Measurements from ENCODE around the gene BIN1. TPM values are rescaled to one million over a fixed set of nuclear protein-coding genes. Genes with fewer than 3 reads are reported as not detected.

The BIN1 gene
- total and polyA plus RNA-seq, 4 experiments from 2014 or later: 99.4 to 163 (median 122) TPM

GRCh38 chr2:127008265-127009015 is 98.5 kb downstream of the BIN1 start:
- intact Hi-C loops (cut with micrococcal nuclease): no loop called here
- no peak for DNase-seq
- CTCF ChIA-PET (ENCODE audit: partially characterized antibody): interaction anchor here (1.0 kb wide), 1 partner anchor 37 kb away, joined by 3 read pairs; no protein-coding TSS in a partner anchor

GRCh38 chr2:127007652-127008051 is 99.3 kb downstream of the BIN1 start:
- H3K4me1 Mint-ChIP-seq: no peaks in the 10 kb centered on the region
- H3K9me3 ChIP-seq (ENCODE audit: control insufficient read depth in 1 of 2, low read length in 2 of 2): no peaks in the 10 kb centered on the region
- POLR2A ChIA-PET (ENCODE audit: partially characterized antibody): no interaction called here
- no peak overlapping the region for H3K27ac ChIP-seq (ENCODE audit: low read depth, low read length)
- CTCF ChIA-PET (ENCODE audit: partially characterized antibody): no interaction called here
- intact Hi-C loops (cut with micrococcal nuclease): no loop called here
- H3K27ac Mint-ChIP-seq: no peak overlapping the region
- H3K27me3 Mint-ChIP-seq: peaks cover 16 to 25% of the 10 kb centered on the region in 2 donors
- no peaks in the 10 kb centered on the region for H3K4me1 ChIP-seq (ENCODE audit: insufficient read depth, low read length)
- H3K4me3 ChIP-seq (ENCODE audit: low read length in 2 of 2): no peak overlapping the region
- no peak overlapping the region for H3K4me3 Mint-ChIP-seq
- H3K36me3 Mint-ChIP-seq: no peaks in the 10 kb centered on the region
- no peak for DNase-seq
- H3K27me3 ChIP-seq (ENCODE audit: insufficient read depth, low read length): no peaks in the 10 kb centered on the region
- H3K9me3 Mint-ChIP-seq: peaks cover 0 to 4% (median 0%) of the 10 kb centered on the region in 8 donors
- H3K36me3 ChIP-seq (ENCODE audit: insufficient read depth, low read length): no peaks in the 10 kb centered on the region

More at GRCh38 chr2:127008265-127009015, 98.5 kb downstream of the BIN1 start:
- POLR2A ChIA-PET (ENCODE audit: partially characterized antibody): no interaction called here
- Mint-ChIP-seq H3K4me1 (no peaks in the 10 kb centered on the region), H3K27me3 (peaks cover 20 to 28% of the 10 kb centered on the region in 2 donors), H3K36me3 (no peaks in the 10 kb centered on the region), H3K27ac (no peak overlapping the region), H3K4me3 (no peak overlapping the region), H3K9me3 (peaks cover 0 to 4% (median 0%) of the 10 kb centered on the region in 8 donors)
- Histone ChIP-seq H3K36me3 (ENCODE audit: insufficient read depth, low read length) (no peaks in the 10 kb centered on the region), H3K27ac (ENCODE audit: low read depth, low read length) (no peak overlapping the region), H3K4me1 (ENCODE audit: insufficient read depth, low read length) (no peaks in the 10 kb centered on the region), H3K4me3 (ENCODE audit: low read length in 2 of 2) (no peak overlapping the region), H3K27me3 (ENCODE audit: insufficient read depth, low read length) (no peaks in the 10 kb centered on the region), H3K9me3 (ENCODE audit: control insufficient read depth in 1 of 2, low read length in 2 of 2) (no peaks in the 10 kb centered on the region)

GRCh38 chr2:127006962-127007361 is 100.0 kb downstream of the BIN1 start:
- Mint-ChIP-seq H3K4me1 (no peaks in the 10 kb centered on the region), H3K27me3 (peaks cover 14 to 25% of the 10 kb centered on the region in 2 donors), H3K27ac (no peak overlapping the region), H3K9me3 (peaks cover 0 to 4% (median 0%) of the 10 kb centered on the region in 8 donors), H3K4me3 (no peak overlapping the region), H3K36me3 (no peaks in the 10 kb centered on the region)
- no peaks in the 10 kb centered on the region for H3K27me3 ChIP-seq (ENCODE audit: insufficient read depth, low read length)
- intact Hi-C loops (cut with micrococcal nuclease): no loop called here
- ChIA-PET CTCF (ENCODE audit: partially characterized antibody) (no interaction called here), POLR2A (ENCODE audit: partially characterized antibody) (no interaction called here)
- H3K9me3 ChIP-seq (ENCODE audit: control insufficient read depth in 1 of 2, low read length in 2 of 2): no peaks in the 10 kb centered on the region
- no peaks in the 10 kb centered on the region for H3K36me3 ChIP-seq (ENCODE audit: insufficient read depth, low read length)
- DNase-seq: no peak
- H3K27ac ChIP-seq (ENCODE audit: low read depth, low read length): no peak overlapping the region
- H3K4me1 ChIP-seq (ENCODE audit: insufficient read depth, low read length): no peaks in the 10 kb centered on the region
- H3K4me3 ChIP-seq (ENCODE audit: low read length in 2 of 2): no peak overlapping the region

- Mint-ChIP-seq H3K4me3 (no peak overlapping the region), H3K9me3 (peaks cover 0 to under 1% (median 0%) of the 10 kb centered on the region in 8 donors), H3K4me1 (no peaks in the 10 kb centered on the region), H3K27ac (no peak overlapping the region), H3K27me3 (peaks cover 8 to 18% of the 10 kb centered on the region in 2 donors), H3K36me3 (no peaks in the 10 kb centered on the region)
- no peak overlapping the region for H3K4me3 ChIP-seq (ENCODE audit: low read length in 2 of 2)
- H3K4me1 ChIP-seq (ENCODE audit: insufficient read depth, low read length): no peaks in the 10 kb centered on the region
- H3K36me3 ChIP-seq (ENCODE audit: insufficient read depth, low read length): no peaks in the 10 kb centered on the region
- no peak overlapping the region for H3K27ac ChIP-seq (ENCODE audit: low read depth, low read length)
- intact Hi-C loops (cut with micrococcal nuclease): no loop called here
- no peak for DNase-seq
- ChIA-PET CTCF (ENCODE audit: partially characterized antibody) (interaction anchor here (1.1 kb wide), 1 partner anchor 45 kb away, joined by 3 read pairs; no protein-coding TSS in a partner anchor), POLR2A (ENCODE audit: partially characterized antibody) (no interaction called here)
- H3K27me3 ChIP-seq (ENCODE audit: insufficient read depth, low read length): no peaks in the 10 kb centered on the region
- no peaks in the 10 kb centered on the region for H3K9me3 ChIP-seq (ENCODE audit: control insufficient read depth in 1 of 2, low read length in 2 of 2)
Observed at GRCh38 chr2:127004893-127005600, 101.9 kb downstream of the BIN1 start.

- no peak overlapping the region for H3K4me3 ChIP-seq (ENCODE audit: low read length in 2 of 2)
- H3K4me1 ChIP-seq (ENCODE audit: insufficient read depth, low read length): no peaks in the 10 kb centered on the region
- no peak overlapping the region for H3K27ac Mint-ChIP-seq
- no peaks in the 10 kb centered on the region for H3K9me3 ChIP-seq (ENCODE audit: control insufficient read depth in 1 of 2, low read length in 2 of 2)
- ChIA-PET POLR2A (ENCODE audit: partially characterized antibody) (no interaction called here), CTCF (ENCODE audit: partially characterized antibody) (no interaction called here)
- H3K27me3 ChIP-seq (ENCODE audit: insufficient read depth, low read length): no peaks in the 10 kb centered on the region
- no peaks in the 10 kb centered on the region for H3K36me3 ChIP-seq (ENCODE audit: insufficient read depth, low read length)
- H3K36me3 Mint-ChIP-seq: no peaks in the 10 kb centered on the region
- intact Hi-C loops (cut with micrococcal nuclease): no loop called here
- H3K27ac ChIP-seq (ENCODE audit: low read depth, low read length): no peak overlapping the region
- no peaks in the 10 kb centered on the region for H3K4me1 Mint-ChIP-seq
- peaks cover 3 to 7% of the 10 kb centered on the region in 2 donors for H3K27me3 Mint-ChIP-seq
- H3K9me3 Mint-ChIP-seq: no peaks in the 10 kb centered on the region
- H3K4me3 Mint-ChIP-seq: no peak overlapping the region
- no peak for DNase-seq
Observed at GRCh38 chr2:127003070-127003800, 103.7 kb downstream of the BIN1 start.

GRCh38 chr2:127001751-127002150 is 105.2 kb downstream of the BIN1 start:
- ChIA-PET POLR2A (ENCODE audit: partially characterized antibody) (no interaction called here), CTCF (ENCODE audit: partially characterized antibody) (interaction anchor here (1.8 kb wide), 1 partner anchor 30 kb away, joined by 5 read pairs; no protein-coding TSS in a partner anchor)
- H3K27ac Mint-ChIP-seq: no peak overlapping the region
- Histone ChIP-seq H3K9me3 (ENCODE audit: control insufficient read depth in 1 of 2, low read length in 2 of 2) (no peaks in the 10 kb centered on the region), H3K27ac (ENCODE audit: low read depth, low read length) (no peak overlapping the region), H3K4me1 (ENCODE audit: insufficient read depth, low read length) (no peaks in the 10 kb centered on the region), H3K36me3 (ENCODE audit: insufficient read depth, low read length) (no peaks in the 10 kb centered on the region), H3K4me3 (ENCODE audit: low read length in 2 of 2) (no peak overlapping the region), H3K27me3 (ENCODE audit: insufficient read depth, low read length) (no peaks in the 10 kb centered on the region)
- no peak for DNase-seq
- H3K27me3 Mint-ChIP-seq: peaks cover 0 to 6% of the 10 kb centered on the region in 2 donors
- H3K4me3 Mint-ChIP-seq: no peak overlapping the region
- intact Hi-C loops (cut with micrococcal nuclease): no loop called here
- no peaks in the 10 kb centered on the region for H3K36me3 Mint-ChIP-seq
- no peaks in the 10 kb centered on the region for H3K4me1 Mint-ChIP-seq
- H3K9me3 Mint-ChIP-seq: no peaks in the 10 kb centered on the region

- Mint-ChIP-seq H3K36me3 (no peaks in the 10 kb centered on the region), H3K4me3 (no peak overlapping the region), H3K4me1 (no peaks in the 10 kb centered on the region), H3K9me3 (no peaks in the 10 kb centered on the region), H3K27me3 (peaks cover 0 to 6% of the 10 kb centered on the region in 2 donors), H3K27ac (no peak overlapping the region)
- no peaks in the 10 kb centered on the region for H3K36me3 ChIP-seq (ENCODE audit: insufficient read depth, low read length)
- no peak for DNase-seq
- no peak overlapping the region for H3K4me3 ChIP-seq (ENCODE audit: low read length in 2 of 2)
- intact Hi-C loops (cut with micrococcal nuclease): no loop called here
- no peaks in the 10 kb centered on the region for H3K4me1 ChIP-seq (ENCODE audit: insufficient read depth, low read length)
- no peaks in the 10 kb centered on the region for H3K27me3 ChIP-seq (ENCODE audit: insufficient read depth, low read length)
- no peaks in the 10 kb centered on the region for H3K9me3 ChIP-seq (ENCODE audit: control insufficient read depth in 1 of 2, low read length in 2 of 2)
- ChIA-PET POLR2A (ENCODE audit: partially characterized antibody) (no interaction called here), CTCF (ENCODE audit: partially characterized antibody) (interaction anchor here (0.7 to 1.8 kb wide), 2 partner anchors 29 to 116 kb away, joined by 5 read pairs; no protein-coding TSS in a partner anchor)
- H3K27ac ChIP-seq (ENCODE audit: low read depth, low read length): no peak overlapping the region
Observed at GRCh38 chr2:127000937-127001336, 106.0 kb downstream of the BIN1 start.
